ENCODE measurements around the gene TPO.

The TPO gene

DNA sequence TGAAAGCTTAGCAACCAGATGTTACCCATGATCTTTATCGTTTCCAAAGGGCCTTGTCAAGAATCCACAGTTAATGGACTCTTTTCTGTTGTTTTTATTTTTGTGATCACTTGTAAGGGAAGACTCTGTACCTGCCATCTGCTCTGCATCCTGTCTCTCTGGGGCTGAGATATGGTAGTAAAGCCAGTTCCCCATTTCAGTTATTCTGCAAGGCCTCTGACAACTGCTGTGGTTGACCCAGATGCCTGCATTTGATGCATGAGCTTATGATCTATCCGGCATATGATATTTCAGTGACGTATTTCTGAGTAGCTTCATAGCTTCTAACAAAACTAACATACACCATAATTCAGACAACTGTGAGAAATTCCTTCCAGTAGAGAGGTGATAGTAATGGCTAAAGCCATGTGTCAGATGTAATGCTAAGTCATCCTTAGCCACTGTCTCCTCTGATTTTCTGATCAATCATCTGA, 105.1 kb downstream of the TPO start:
- DNase-seq (ENCODE audit: low read depth in 2 of 2): no peak
- H3K4me3 ChIP-seq (replicated peaks in 1 of 2; ENCODE audit: low read depth in 2 of 2, low read length in 2 of 2): no peak overlapping the region
- TF ChIP-seq, protein P1, sequence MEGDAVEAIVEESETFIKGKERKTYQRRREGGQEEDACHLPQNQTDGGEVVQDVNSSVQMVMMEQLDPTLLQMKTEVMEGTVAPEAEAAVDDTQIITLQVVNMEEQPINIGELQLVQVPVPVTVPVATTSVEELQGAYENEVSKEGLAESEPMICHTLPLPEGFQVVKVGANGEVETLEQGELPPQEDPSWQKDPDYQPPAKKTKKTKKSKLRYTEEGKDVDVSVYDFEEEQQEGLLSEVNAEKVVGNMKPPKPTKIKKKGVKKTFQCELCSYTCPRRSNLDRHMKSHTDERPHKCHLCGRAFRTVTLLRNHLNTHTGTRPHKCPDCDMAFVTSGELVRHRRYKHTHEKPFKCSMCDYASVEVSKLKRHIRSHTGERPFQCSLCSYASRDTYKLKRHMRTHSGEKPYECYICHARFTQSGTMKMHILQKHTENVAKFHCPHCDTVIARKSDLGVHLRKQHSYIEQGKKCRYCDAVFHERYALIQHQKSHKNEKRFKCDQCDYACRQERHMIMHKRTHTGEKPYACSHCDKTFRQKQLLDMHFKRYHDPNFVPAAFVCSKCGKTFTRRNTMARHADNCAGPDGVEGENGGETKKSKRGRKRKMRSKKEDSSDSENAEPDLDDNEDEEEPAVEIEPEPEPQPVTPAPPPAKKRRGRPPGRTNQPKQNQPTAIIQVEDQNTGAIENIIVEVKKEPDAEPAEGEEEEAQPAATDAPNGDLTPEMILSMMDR (IDR thresholded peaks at IDR 0.05; ENCODE audit: low read depth, low read length): no peak

DNA sequence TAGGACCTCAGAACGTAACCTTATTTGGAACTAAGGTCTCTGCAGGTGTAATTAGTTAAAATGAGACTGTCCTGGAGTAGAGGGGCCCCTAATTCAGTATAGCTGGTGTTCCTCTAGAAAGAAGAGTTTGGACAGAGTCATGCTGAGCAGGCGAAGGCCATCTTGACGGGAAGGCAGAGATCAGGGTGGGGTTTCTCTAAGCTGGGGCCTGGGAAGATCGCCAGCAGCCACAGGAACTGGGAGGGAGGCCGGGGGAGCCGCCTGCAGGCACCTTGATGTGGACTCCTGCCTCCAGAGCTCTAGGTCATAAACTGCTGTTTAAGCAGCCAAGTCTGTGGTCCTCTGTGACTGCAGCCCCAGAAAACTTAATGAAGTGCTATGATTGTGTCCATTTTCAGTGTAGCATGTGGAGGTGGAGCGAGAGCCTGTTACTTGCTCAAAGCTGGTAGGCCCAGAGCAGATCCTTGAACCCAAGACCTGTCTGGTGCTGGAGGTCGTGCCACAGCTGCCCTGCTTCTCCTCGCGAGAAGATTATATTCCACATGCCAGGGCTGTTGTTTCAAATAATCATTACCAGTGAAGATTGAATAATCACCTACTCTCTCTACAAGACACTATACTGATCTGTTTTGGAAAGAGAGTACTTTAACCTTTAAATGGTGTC, 105.7 kb downstream of the TPO start:
- no peak for DNase-seq (ENCODE audit: low read depth in 2 of 2)
- H3K4me3 ChIP-seq (replicated peaks in 1 of 2; ENCODE audit: low read depth in 2 of 2, low read length in 2 of 2): no peak overlapping the region
- TF ChIP-seq, protein P1 (IDR thresholded peaks at IDR 0.05; ENCODE audit: low read depth, low read length): no peak

DNA sequence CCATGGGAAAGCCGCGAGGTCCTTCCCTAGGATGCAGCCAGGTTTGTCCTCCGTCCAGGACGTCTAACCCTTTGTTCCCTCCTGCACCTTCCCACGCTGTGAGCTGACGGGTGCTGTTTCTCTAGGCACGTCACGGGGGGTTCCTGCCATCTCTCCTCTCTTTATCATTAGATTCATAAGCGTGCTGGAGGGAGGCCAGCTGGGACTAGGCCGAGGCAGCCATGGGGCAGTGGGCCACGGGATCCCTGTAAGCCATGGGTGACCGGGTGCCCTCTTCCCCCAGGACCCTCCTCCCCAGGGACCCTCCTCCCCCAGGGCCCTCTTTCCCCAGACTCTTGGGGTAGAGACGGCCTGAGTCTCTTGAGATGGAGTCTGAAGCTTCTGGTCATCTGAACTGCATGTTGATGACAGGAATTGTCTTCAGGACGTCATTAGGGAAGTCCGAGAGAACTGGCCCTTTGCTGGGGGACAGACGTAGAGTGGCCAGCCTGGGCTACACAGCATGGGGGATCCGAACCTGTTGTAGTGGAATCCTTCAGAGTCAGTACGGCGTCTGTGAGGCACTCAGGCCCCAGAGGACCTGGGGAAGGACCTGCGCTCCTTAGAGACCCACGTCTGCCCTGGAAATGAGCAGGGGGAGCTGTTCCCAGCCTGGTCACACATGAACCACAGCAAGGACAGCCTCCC, 108.1 kb downstream of the TPO start:
- no peak overlapping the region for H3K4me3 ChIP-seq (replicated peaks in 1 of 2; ENCODE audit: low read depth in 2 of 2, low read length in 2 of 2)
- TF ChIP-seq, protein P1 (IDR thresholded peaks at IDR 0.05; ENCODE audit: low read depth, low read length): no peak
- DNase-seq (ENCODE audit: low read depth in 2 of 2): no peak

DNA sequence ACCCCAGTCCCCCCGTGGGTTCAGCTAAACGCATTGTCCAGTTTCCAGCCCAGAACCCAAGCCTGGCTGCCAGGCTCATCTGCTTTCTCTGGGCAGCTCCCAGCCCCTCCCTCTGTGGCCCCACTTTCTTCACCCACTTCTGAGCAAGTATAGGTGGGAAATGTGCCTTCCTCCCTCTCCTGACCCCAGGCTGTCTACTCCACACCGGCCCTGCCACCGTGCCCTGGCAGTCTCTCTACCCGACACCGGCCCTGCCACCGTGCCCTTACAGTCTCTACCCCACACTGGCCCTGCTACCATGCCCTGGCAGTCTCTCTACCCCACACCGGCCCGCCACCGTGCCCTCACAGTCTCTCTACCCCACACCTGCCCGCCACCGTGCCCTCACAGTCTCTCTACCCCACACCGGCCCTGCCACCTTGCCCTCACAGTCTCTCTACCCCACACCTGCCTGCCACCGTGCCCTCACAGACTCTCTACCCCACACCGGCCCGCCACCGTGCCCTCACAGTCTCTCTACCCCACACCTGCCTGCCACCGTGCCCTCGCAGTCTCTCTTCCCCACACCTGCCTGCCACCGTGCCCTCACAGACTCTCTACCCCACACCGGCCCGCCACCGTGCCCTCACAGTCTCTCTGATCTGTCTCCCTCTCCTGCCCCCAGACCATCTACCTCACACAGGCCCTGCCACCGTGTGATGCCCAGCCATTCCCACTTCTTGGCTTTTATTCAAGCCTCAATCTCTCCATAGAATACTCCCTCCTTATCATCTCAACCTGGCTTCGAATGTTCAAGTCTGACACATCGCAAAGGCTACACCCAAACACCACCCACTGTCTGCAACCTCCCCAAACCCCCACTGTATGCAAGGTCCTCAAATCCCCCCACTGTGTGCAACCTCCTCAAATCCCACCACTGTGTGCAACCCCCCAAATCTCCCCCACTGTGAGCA, 108.9 kb downstream of the TPO start:
- no peak overlapping the region for H3K4me3 ChIP-seq (replicated peaks in 1 of 2; ENCODE audit: low read depth in 2 of 2, low read length in 2 of 2)
- TF ChIP-seq, protein P1 (IDR thresholded peaks at IDR 0.05; ENCODE audit: low read depth, low read length): no peak
- no peak for DNase-seq (ENCODE audit: low read depth in 2 of 2)

DNA sequence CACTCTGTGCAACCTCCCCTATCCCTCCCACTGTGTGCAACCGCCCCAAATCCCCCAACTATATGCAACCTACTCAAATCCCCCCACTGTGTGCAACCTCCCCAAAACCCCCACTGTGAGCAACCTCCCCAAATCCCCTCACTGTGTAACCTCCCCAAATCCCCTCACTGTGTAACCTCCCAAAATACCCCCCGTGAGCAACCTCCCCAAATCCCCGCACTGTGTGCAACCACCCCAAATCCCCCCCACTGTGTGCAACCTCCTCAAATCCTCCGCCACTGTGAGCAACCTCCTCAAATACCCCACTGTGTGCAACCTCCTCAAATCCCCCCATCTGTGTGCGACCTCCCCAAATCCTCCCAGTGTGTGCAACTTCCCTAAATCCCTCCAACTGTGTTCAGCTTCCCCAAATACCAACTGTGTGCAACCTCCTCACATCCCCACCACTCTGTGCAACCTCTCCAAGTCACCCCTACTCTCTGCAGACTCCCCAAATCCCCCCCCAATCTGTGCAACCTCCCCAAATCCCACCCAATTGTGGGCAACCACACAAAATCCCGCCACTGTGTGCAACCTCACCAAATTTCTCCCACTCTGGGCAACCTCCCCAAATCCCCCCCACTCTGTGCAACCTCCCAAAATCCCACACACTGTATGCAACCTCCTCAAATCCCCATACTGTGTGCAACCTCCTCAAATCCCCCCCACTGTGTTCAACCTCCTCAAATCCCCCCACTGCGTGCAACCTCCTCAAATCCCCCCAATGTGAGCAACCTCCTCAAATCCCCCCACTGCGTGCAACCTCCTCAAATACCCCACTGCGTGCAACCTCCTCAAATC, 114.1 kb downstream of the TPO start:
- DNase-seq (ENCODE audit: low read depth in 2 of 2): no peak
- no peak overlapping the region for H3K4me3 ChIP-seq (replicated peaks in 1 of 2; ENCODE audit: low read depth in 2 of 2, low read length in 2 of 2)
- TF ChIP-seq, protein P1 (IDR thresholded peaks at IDR 0.05; ENCODE audit: low read depth, low read length): no peak
